GM23338 (cell line): ENCODE data around the gene INPP4A.

ENCODE experiments used
- EZH2 ChIP-seq: fragments of 200-600 bp; sonication (generic); IDR thresholded peaks from one replicate; pipeline ENCODE4 v1.8.0; 2017; ENCODE audit warnings: antibody characterized with exemption, mild to moderate bottlenecking, low read depth; ENCODE audit not compliant: unreplicated experiment
- EZH2phosphoT487 ChIP-seq: fragments of 200-600 bp; sonication (generic); IDR thresholded peaks from one replicate; pipeline ENCODE4 v1.8.1; 2018; ENCODE audit warnings: antibody characterized with exemption; ENCODE audit not compliant: unreplicated experiment
- NANOG ChIP-seq: IDR thresholded peaks from 2 replicates; pipeline ENCODE4 v1.6.1; 2016; ENCODE audit warnings: antibody characterized with exemption, borderline replicate concordance
- POLR2AphosphoS5 ChIP-seq: IDR thresholded peaks from 2 replicates; pipeline ENCODE4 v1.6.1; 2016; ENCODE audit warnings: antibody characterized with exemption, low read depth
- ZNF114 ChIP-seq: fragments of 250-450 bp; sonication (Bioruptor Pico); IDR thresholded peaks from 2 replicates; pipeline ENCODE4 v1.5.0; 2020; ENCODE audit warnings: mild to moderate bottlenecking, moderate library complexity
- TF ChIP-seq, protein P1 (sequence below), 2 experiments: fragments of 200-600 bp in 1 of 2; sonication (generic) in 1 of 2; conservative IDR thresholded peaks; 2 replicates each; pipeline versions ENCODE4 v1.5.1 to v1.6.1; 2016 to 2017; ENCODE audit warnings: antibody characterized with exemption in 2 of 2, low read depth in 2 of 2, mild to moderate bottlenecking in 2 of 2, moderate library complexity in 1 of 2
- TF ChIP-seq, protein P2 (sequence below): IDR thresholded peaks from one replicate; pipeline ENCODE4 v1.6.1; 2018; ENCODE audit warnings: antibody characterized with exemption; ENCODE audit not compliant: unreplicated experiment

DNA sequence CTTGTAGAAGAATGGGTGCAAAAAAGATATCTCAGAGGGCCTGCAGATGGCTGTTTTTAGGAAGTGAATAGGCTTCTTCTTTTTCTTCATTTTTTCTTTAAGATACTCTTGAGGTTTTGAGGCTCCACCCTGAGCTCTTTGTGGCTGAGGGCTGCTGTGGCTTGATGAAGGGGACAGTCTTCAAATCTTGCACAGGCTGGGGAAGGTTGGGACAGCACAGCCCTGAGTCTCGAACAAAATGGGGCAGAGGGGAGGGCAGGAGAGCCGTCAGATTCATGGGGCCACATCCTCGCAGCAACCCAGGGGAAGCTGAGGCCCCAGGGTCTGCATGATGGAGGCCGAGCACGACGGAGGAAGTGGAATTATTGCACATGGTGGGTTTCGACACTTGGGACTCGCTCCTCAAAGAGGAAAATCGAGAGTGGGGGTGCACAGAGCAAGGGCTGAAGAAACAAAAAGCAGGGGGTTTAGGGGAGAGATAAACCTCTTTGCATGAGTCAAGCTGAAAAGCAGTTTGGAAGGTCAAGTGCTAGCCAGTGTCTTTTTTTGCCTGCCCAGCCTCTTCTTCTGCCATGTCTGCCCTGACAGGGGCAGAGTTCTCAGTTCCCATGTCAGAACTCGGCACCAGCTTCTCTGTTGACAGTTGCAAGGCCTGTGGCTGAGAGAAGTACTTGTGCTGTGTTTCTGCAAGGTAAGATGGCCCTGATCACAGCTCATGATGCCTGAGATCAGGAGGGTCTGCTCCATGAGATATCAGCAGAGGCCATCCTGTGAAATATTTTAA lies 19.5 kb downstream of the INPP4A start:
- TF ChIP-seq POLR2AphosphoS5 (no peak), EZH2phosphoT487 (no peak), NANOG (no peak), EZH2 (no peak), ZNF114 (CRISPR knock-in tag) (no peak)
- TF ChIP-seq, protein P1, sequence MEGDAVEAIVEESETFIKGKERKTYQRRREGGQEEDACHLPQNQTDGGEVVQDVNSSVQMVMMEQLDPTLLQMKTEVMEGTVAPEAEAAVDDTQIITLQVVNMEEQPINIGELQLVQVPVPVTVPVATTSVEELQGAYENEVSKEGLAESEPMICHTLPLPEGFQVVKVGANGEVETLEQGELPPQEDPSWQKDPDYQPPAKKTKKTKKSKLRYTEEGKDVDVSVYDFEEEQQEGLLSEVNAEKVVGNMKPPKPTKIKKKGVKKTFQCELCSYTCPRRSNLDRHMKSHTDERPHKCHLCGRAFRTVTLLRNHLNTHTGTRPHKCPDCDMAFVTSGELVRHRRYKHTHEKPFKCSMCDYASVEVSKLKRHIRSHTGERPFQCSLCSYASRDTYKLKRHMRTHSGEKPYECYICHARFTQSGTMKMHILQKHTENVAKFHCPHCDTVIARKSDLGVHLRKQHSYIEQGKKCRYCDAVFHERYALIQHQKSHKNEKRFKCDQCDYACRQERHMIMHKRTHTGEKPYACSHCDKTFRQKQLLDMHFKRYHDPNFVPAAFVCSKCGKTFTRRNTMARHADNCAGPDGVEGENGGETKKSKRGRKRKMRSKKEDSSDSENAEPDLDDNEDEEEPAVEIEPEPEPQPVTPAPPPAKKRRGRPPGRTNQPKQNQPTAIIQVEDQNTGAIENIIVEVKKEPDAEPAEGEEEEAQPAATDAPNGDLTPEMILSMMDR (conservative IDR thresholded peaks at IDR 0.05; ENCODE audit: low read depth in 2 of 2): no peak
- TF ChIP-seq, protein P2, sequence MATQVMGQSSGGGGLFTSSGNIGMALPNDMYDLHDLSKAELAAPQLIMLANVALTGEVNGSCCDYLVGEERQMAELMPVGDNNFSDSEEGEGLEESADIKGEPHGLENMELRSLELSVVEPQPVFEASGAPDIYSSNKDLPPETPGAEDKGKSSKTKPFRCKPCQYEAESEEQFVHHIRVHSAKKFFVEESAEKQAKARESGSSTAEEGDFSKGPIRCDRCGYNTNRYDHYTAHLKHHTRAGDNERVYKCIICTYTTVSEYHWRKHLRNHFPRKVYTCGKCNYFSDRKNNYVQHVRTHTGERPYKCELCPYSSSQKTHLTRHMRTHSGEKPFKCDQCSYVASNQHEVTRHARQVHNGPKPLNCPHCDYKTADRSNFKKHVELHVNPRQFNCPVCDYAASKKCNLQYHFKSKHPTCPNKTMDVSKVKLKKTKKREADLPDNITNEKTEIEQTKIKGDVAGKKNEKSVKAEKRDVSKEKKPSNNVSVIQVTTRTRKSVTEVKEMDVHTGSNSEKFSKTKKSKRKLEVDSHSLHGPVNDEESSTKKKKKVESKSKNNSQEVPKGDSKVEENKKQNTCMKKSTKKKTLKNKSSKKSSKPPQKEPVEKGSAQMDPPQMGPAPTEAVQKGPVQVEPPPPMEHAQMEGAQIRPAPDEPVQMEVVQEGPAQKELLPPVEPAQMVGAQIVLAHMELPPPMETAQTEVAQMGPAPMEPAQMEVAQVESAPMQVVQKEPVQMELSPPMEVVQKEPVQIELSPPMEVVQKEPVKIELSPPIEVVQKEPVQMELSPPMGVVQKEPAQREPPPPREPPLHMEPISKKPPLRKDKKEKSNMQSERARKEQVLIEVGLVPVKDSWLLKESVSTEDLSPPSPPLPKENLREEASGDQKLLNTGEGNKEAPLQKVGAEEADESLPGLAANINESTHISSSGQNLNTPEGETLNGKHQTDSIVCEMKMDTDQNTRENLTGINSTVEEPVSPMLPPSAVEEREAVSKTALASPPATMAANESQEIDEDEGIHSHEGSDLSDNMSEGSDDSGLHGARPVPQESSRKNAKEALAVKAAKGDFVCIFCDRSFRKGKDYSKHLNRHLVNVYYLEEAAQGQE: no peak
